GM21515 (cell line): ENCODE measurements around the gene ANKRD30B.
"Not testable (repeated sequence)": the region's sequence is repeated elsewhere in the genome, so short reads cannot be mapped to it uniquely, and the experiment has no call there.

Experiments
- ATAC-seq: cut with Tn5 transposase; IDR thresholded peaks from one replicate; pipeline ENCODE4 v1.9.1; 2021; ENCODE audit not compliant: unreplicated experiment

The ANKRD30B gene

DNA sequence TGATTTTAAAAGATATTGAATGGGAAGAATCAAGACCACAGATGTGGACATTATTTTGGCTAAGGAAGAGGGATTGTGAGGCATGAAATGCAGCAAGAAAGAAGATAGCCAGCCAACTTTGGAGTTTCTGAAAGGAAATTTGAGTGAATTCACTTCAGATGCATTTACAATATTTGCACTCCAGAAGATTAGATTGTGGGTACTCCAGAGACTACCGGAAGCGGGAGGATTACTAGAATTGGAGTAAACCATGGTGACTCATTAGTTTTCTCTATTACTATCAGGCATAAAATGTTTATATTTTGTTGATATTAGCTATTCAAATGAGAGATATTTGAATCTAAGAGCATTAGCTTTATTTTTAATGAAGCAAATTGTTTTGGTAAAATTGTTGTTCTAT lies 93.6 kb downstream of the ANKRD30B start:
- not testable (repeated sequence) for ATAC-seq

- not testable (repeated sequence) for ATAC-seq
Measured at GRCh38 chr18:14851533-14851932, 103.6 kb downstream of the ANKRD30B start.

GRCh38 chr18:14855634-14856033 lies 107.7 kb downstream of the ANKRD30B start:
- not testable (repeated sequence) for ATAC-seq

DNA sequence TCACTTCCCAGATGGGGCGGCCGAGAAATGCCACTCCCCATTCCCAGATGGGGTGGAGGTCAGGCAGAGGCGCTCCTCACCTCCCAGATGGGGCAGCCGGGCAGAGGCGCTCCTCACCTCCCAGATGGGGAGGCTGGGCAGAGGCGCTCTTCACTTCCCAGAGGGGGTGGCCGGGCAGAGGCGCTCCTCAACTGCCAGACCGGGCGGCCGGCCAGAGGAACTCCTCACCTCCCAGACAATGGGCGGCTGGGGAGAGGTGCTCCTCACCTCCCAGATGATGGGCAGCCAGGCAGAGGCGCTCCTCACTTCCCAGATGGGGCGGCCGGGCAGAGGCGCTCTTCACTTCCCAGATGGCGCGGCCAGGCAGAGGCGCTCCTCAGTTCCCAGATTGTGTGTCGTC lies 108.3 kb downstream of the ANKRD30B start:
- not testable (repeated sequence) for ATAC-seq

DNA sequence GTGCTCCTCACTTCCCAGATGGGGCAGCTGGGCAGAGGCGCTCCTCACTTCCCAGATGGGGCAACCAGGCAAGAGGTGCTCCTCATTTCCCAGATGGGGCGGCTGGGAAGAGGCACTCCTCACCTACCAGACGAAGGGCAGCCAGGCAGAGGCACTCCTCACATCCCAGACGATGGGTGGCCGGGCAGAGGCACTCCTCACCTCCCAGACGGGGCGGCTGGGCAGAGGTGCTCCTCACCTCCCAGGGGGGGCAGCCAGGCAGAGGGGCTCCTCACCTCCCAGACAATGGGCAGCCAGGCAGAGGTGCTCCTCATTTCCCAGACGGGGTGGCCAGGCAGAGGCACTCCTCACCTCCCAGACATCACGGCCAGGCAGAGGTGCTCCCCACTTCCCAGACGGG lies 110.5 kb downstream of the ANKRD30B start:
- not testable (repeated sequence) for ATAC-seq

DNA sequence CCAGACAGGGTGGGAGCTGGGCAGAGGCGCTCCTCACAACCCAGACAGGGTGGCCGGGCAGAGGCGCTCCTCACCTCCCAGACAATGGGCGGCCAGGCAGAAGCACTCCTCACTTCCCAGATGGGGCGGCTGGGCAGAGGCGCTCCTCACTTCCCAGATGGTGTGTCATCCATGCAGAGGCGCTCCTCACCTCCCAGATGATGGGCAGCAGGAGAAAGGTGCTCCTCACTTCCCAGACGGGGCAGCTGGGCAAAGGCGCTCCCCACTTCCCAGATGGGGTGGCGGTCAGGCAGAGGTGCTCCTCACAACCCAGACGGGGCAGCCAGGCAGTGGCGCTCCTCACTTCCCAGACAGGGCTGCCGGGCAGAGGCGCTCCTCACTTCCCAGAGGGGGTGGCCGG lies 112.0 kb downstream of the ANKRD30B start:
- not testable (repeated sequence) for ATAC-seq

DNA sequence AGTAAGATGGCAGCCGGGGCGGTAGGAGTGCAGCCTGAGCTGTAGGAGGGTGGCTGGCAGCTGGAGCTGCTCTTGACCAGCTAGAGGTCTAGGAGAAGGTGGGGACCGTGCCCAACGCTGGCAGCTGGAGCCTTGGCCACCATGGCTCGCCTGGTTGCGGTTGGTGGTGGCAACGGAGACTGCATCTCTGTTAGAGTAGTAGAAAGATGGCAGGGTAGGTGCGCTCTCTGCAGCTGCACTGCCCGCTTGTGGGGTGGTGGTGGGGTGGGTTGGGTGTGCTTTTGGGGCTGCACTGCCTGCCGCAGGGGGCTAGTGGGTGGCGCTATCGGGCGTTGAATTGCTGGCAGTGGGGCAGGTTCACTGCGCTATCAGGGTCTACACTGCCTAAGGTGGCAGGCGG lies 118.5 kb downstream of the ANKRD30B start:
- not testable (repeated sequence) for ATAC-seq

DNA sequence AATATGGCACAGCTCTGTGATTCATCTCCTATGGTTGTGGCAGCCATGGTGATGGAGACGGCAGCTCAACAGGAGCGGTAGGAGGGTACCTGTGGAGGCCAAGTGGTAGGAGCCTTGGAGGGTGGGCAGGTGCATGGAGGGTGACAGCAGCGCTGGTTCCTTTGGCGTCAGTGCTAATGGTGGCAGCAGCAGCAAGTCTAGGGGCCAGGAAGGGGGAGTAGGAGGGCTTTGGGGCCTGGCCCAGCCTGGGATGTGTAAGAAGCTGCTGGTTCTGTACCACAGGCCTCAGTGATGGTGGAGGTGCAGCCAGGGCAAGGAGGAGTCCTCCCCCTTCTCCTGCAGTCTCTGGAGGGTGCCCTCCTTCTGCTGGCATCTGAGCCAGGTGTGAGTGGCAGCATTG lies 120.0 kb downstream of the ANKRD30B start:
- not testable (repeated sequence) for ATAC-seq

DNA sequence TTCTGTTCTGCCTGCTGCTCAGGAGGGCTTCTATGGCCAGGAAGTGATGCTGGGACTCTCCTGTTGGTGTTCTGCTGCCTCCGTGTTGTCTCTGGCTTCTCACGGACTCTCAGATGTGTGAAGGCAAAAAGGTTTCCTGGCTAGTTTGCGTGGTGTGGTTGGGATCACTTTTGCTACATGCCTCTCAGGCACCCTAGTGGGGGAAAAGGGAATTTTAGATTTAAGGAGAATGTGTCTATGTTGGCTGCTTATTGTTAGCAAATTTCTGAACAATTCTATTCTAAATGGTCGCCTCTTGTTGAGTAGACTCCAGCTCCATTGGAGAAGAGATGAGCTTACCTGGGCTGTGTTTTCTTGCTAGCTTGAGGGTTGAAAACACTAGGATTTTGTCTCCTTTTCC lies 120.9 kb downstream of the ANKRD30B start:
- ATAC-seq: not testable (repeated sequence)

DNA sequence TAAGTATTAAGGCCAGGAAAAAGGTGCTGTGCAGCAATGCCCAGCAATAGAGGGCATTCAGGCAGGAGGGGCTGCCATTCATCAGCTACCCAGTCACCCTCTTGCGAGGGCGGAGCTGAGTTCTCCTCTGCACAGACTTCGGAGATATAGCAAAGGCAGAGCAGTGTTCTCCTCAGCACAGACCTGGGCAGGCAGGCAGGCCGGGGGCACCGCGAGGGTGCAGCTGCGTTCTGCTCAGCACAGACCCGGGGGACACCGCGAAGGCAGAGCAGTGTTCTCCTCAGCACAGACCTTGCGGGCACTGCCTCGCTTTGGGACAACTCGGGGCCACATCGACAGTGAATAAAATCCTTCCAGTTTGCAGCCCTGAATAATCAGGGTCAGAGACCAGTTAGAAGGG lies 130.9 kb downstream of the ANKRD30B start:
- ATAC-seq: not testable (repeated sequence)

DNA sequence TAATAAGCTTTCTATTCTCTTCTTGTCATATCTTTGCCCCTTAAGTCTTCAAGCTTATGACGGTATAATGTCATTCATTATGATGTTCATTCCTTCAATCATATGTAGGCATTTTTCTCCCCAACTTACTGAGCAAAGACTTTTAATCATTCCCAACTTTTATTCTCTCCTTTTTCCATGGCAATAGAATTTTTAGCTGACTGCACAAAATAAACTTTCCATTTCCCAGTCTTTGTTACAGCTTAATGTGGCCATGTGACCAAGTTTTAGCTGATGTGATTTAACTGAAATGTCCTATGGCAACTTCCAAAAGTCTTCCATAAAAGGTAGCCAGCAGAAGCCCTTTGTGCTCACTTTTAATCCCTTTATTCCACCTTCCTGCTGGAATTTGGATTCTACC lies 152.5 kb downstream of the ANKRD30B start:
- no peak for ATAC-seq
